Astrocyte of the spinal cord (primary cell): ENCODE measurements around the gene CHKA.

Experiments
- DNase-seq: peaks from one replicate; pipeline ENCODE4 v3.0.0; 2011; ENCODE audit warnings: low read depth, low spot score
- H3K4me3 ChIP-seq: 2 replicates; pipeline ENCODE4 v1.5.1; 2011; ENCODE audit warnings: low read depth, mild to moderate bottlenecking, low read length, moderate library complexity
- CTCF ChIP-seq: IDR thresholded peaks from 2 replicates; pipeline ENCODE4 v1.5.1; 2012; ENCODE audit warnings: low read depth, mild to moderate bottlenecking, low read length, inconsistent platforms
- in situ Hi-C: cut with HindIII; loops from 2 replicates; pipeline ENCODE4 v1.10.0; 2017; ENCODE audit warnings: low sequenced_read_pairs

CHKA gene

GRCh38 chr11:68042219-68043028 lies 78.8 kb downstream of the CHKA start:
- H3K4me3 ChIP-seq = no peak overlapping the region
- no peak for TF ChIP-seq CTCF
- DNase-seq = no peak
- in situ Hi-C loops = no loop called here

- H3K4me3 ChIP-seq = no peak overlapping the region
- DNase-seq = no peak
- in situ Hi-C loops = no loop called here
- TF ChIP-seq CTCF = no peak
Observed at GRCh38 chr11:68041617-68042218, 79.5 kb downstream of the CHKA start.

GRCh38 chr11:68040957-68041591 lies 80.1 kb downstream of the CHKA start:
- peak overlapping the region; percentile 58 for H3K4me3 ChIP-seq
- DNase-seq = no peak
- in situ Hi-C loops = no loop called here
- TF ChIP-seq CTCF = no peak

GRCh38 chr11:68040101-68040956 lies 80.9 kb downstream of the CHKA start:
- in situ Hi-C loops = no loop called here
- peak; percentile 69 for DNase-seq

GRCh38 chr11:68039526-68040086 lies 81.6 kb downstream of the CHKA start:
- peak overlapping the region; percentile 58 for H3K4me3 ChIP-seq
- in situ Hi-C loops = no loop called here
- no peak for DNase-seq
- TF ChIP-seq CTCF = no peak

More at GRCh38 chr11:68040101-68040956, 80.9 kb downstream of the CHKA start:
- no peak for TF ChIP-seq CTCF
- H3K4me3 ChIP-seq = peak overlapping the region; percentile 58
